ENCODE data around the gene SHISA5. TPM values are rescaled to one million over a fixed set of nuclear protein-coding genes. Genes with fewer than 3 reads are reported as not detected.

The SHISA5 gene
- total RNA-seq, 1 experiment from 2014 or later: 137 TPM

DNA sequence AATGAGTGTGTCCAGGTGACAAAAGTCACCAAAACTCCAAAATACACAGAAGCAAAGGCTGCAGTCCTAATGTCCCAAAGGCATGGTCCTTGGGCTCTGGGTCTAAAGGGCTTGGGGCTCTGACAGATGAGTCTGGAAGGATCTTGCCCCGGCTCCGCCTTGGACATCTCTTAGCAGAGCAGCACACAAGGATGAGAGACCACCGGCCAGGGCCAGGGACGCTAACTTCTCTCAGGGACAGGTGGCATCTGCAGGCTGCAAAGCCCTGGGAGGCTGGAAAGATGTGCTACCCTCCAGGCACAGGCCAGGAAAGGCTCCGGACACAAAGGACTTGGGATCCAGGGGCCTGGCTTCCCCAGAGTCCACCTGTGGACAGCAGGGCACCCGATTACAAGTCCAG lies 14.1 kb upstream of the SHISA5 start:
- POLR2A ChIA-PET: no interaction called here
- Mint-ChIP-seq H3K9me3 (no peaks in the 10 kb centered on the region), H3K4me3 (no peak overlapping the region), H3K36me3 (peaks cover 15% of the 10 kb centered on the region; the same call in 1 of the 2 replicates), H3K27me3 (ENCODE audit: low read depth) (no peaks in the 10 kb centered on the region), H3K4me1 (no peaks in the 10 kb centered on the region), H3K27ac (0 out of 2 replicates have a peak overlapping the region, but pooled peaks have one; percentile 41)
- no peak for ATAC-seq
- DNase-seq (ENCODE audit: low spot score): no peak
- CTCF ChIA-PET: interaction anchor here (1.5 kb wide), 1 partner anchor 31 kb away, joined by 3 read pairs; no protein-coding TSS in a partner anchor
- no peak for TF ChIP-seq ZNF512 (CRISPR knock-in tag; IDR thresholded peaks at IDR 0.05; ENCODE audit: borderline replicate concordance)
- TF ChIP-seq, protein P1, sequence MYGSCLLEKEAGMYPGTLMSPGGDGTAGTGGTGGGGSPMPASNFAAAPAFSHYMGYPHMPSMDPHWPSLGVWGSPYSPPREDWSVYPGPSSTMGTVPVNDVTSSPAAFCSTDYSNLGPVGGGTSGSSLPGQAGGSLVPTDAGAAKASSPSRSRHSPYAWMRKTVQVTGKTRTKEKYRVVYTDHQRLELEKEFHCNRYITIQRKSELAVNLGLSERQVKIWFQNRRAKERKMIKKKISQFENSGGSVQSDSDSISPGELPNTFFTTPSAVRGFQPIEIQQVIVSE (CRISPR knock-in tag; IDR thresholded peaks at IDR 0.05; ENCODE audit: borderline replicate concordance): no peak
- no peak for TF ChIP-seq PREB (CRISPR knock-in tag; IDR thresholded peaks at IDR 0.05; ENCODE audit: borderline replicate concordance)
- no peak for TF ChIP-seq ZNF532 (CRISPR knock-in tag; IDR thresholded peaks at IDR 0.05; ENCODE audit: borderline replicate concordance)
- TF ChIP-seq FOXP4 (CRISPR knock-in tag; IDR thresholded peaks at IDR 0.05): no peak
- no peak for TF ChIP-seq ZNF121 (CRISPR knock-in tag; IDR thresholded peaks at IDR 0.05)
- no peak for TF ChIP-seq MXD4 (CRISPR knock-in tag; IDR thresholded peaks at IDR 0.05; ENCODE audit: borderline replicate concordance)
- no peak for TF ChIP-seq SMAD3 (CRISPR knock-in tag; IDR thresholded peaks at IDR 0.05; ENCODE audit: borderline replicate concordance)
- no peak for TF ChIP-seq FOXP1 (CRISPR knock-in tag; IDR thresholded peaks at IDR 0.05; ENCODE audit: borderline replicate concordance)
- no peak for TF ChIP-seq CREB1 (CRISPR knock-in tag; IDR thresholded peaks at IDR 0.05)
- TF ChIP-seq ATF6 (CRISPR knock-in tag; IDR thresholded peaks at IDR 0.05): no peak
- TF ChIP-seq IRF2 (CRISPR knock-in tag; IDR thresholded peaks at IDR 0.05; ENCODE audit: borderline replicate concordance, low read depth): no peak
- TF ChIP-seq ELF4 (CRISPR knock-in tag; IDR thresholded peaks at IDR 0.05; ENCODE audit: low read depth): no peak
- TF ChIP-seq E2F1 (CRISPR knock-in tag; IDR thresholded peaks at IDR 0.05): no peak
- no peak for TF ChIP-seq GRHL2 (CRISPR knock-in tag; IDR thresholded peaks at IDR 0.05; ENCODE audit: insufficient replicate concordance, severe bottlenecking)
- TF ChIP-seq ZBTB43 (CRISPR knock-in tag; IDR thresholded peaks at IDR 0.05): no peak
- TF ChIP-seq KAT7 (CRISPR knock-in tag; IDR thresholded peaks at IDR 0.05; ENCODE audit: borderline replicate concordance): no peak
- TF ChIP-seq, protein P2, sequence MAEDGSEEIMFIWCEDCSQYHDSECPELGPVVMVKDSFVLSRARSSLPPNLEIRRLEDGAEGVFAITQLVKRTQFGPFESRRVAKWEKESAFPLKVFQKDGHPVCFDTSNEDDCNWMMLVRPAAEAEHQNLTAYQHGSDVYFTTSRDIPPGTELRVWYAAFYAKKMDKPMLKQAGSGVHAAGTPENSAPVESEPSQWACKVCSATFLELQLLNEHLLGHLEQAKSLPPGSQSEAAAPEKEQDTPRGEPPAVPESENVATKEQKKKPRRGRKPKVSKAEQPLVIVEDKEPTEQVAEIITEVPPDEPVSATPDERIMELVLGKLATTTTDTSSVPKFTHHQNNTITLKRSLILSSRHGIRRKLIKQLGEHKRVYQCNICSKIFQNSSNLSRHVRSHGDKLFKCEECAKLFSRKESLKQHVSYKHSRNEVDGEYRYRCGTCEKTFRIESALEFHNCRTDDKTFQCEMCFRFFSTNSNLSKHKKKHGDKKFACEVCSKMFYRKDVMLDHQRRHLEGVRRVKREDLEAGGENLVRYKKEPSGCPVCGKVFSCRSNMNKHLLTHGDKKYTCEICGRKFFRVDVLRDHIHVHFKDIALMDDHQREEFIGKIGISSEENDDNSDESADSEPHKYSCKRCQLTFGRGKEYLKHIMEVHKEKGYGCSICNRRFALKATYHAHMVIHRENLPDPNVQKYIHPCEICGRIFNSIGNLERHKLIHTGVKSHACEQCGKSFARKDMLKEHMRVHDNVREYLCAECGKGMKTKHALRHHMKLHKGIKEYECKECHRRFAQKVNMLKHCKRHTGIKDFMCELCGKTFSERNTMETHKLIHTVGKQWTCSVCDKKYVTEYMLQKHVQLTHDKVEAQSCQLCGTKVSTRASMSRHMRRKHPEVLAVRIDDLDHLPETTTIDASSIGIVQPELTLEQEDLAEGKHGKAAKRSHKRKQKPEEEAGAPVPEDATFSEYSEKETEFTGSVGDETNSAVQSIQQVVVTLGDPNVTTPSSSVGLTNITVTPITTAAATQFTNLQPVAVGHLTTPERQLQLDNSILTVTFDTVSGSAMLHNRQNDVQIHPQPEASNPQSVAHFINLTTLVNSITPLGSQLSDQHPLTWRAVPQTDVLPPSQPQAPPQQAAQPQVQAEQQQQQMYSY (CRISPR knock-in tag; IDR thresholded peaks at IDR 0.05): no peak
